Measurements from ENCODE around the gene CHD3. TPM values are rescaled to one million over a fixed set of nuclear protein-coding genes. Genes with fewer than 3 reads are reported as not detected.

CHD3 gene
- polyA plus RNA-seq, 2 of the 4 experiments (the other 2 are of a cell fraction) = 56.3 to 111 TPM

DNA sequence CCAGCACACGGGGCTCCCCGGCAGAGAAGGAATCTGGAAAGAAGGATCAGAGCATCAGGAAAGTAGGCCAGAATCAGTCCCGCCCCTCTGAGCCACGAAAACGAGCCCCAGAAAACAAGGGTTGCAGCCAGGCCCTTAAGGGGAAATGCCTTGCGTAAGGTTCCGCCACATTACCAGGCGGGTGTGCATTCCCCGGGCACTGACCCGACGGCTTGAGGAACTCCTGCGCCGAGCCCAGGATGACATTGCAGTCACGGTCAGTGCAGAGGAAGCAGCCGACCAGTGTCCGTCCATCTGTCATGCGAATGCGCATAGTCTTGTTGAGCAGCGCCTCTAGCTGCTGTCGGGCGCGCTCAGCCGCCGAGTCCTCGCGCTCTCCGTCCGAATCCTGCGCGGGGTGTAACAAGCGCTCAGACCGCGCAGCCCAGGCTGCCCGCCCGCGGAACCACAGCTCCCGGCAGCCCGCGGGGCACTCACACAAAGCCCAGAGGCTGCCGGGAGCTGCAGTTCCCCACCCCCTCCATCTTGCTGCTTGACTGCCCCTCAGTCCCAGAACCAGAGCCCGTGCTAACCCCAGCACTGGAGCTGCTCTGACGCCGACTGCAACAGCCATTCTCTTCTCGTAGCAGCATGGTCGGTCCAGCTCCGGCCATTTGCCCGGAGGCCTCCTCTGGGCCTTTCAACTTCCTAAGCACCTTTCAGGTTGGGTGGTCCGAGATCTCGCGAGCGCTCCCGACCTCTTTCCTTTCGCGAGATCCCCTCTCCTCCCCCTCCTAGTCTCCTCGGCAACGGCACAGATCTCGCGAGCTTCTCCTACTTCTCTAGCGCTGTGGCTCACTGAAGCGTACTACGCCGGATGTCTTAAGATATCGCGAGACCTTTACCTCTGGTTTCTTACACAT is 31.5 kb upstream of the CHD3 start, which contains the start of gene NAA38:
TSS of gene NAA38 (minus strand) at position 749 of the 902 bp plus-strand sequence. CDS start at position 653, 96 bp downstream.
- Histone ChIP-seq H3K4me2 (peak within 1 kb of the TSS; percentile 99), H3K4me1 (peaks cover 23% of the 10 kb centered on the region), H3K27ac (peak within 1 kb of the TSS; percentile 91 to 98), H3K4me3 (peak within 1 kb of the TSS; percentile 69), H3K9me3 (no peaks in the 10 kb centered on the region)
- ATAC-seq = peak; percentile 74 to 88
- peak; percentile 95 to 100 for DNase-seq (ENCODE audit: low read depth in 1 of 2, low spot score in 1 of 2)
- POLR2A ChIA-PET = interaction anchor here (0.5 to 2.7 kb wide), 39 partner anchors 9 to 373 kb away, joined by 3 to 65 read pairs (median 5); partner anchors contain the start of genes CHD3, CNTROB, KDM6B and MPDU1
- CTCF ChIA-PET = interaction anchor here (0.5 to 2.9 kb wide), 35 partner anchors 12 to 674 kb away, joined by 3 to 48 read pairs (median 4); partner anchors contain the start of genes KDM6B and WRAP53
- under 1% methylated on average over 43 of the region's 64 CpGs for WGBS (ENCODE audit: missing lambda C conversion rate)
- FAIRE-seq = peak; percentile 100
- TF ChIP-seq, protein P1, sequence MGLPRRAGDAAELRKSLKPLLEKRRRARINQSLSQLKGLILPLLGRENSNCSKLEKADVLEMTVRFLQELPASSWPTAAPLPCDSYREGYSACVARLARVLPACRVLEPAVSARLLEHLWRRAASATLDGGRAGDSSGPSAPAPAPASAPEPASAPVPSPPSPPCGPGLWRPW (IDR thresholded peaks at IDR 0.05) = no peak
- TF ChIP-seq, protein P2, sequence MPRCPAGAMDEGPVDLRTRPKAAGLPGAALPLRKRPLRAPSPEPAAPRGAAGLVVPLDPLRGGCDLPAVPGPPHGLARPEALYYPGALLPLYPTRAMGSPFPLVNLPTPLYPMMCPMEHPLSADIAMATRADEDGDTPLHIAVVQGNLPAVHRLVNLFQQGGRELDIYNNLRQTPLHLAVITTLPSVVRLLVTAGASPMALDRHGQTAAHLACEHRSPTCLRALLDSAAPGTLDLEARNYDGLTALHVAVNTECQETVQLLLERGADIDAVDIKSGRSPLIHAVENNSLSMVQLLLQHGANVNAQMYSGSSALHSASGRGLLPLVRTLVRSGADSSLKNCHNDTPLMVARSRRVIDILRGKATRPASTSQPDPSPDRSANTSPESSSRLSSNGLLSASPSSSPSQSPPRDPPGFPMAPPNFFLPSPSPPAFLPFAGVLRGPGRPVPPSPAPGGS (IDR thresholded peaks at IDR 0.05) = no peak
- TF ChIP-seq SMC3 (IDR thresholded peaks at IDR 0.05) (no peak; the same call in 2 of the 3 replicates), ZFP36 (IDR thresholded peaks at IDR 0.05; ENCODE audit: borderline replicate concordance, partially characterized antibody) (no peak), TFCP2L1 (CRISPR knock-in tag; IDR thresholded peaks at IDR 0.05) (peak; percentile 14; the same call in 1 of the 2 replicates), RAD21 (conservative IDR thresholded peaks at IDR 0.05 in 1 of 2, IDR thresholded peaks at IDR 0.05 in 1 of 2) (peak; percentile 32 to 56; a peak in 3 of 5 replicates), POLR2A (IDR thresholded peaks at IDR 0.05; ENCODE audit: low read length) (peak; percentile 55), POLR2AphosphoS2 (conservative IDR thresholded peaks at IDR 0.05; ENCODE audit: low read length) (0 out of 2 replicates have a peak, but pooled peaks have one; percentile 37), JUNB (IDR thresholded peaks at IDR 0.05) (no peak), PHF8 (IDR thresholded peaks at IDR 0.05; ENCODE audit: borderline replicate concordance, low read depth) (peak; percentile 77; the same call in 1 of the 2 replicates), MYC (IDR thresholded peaks at IDR 0.05; ENCODE audit: borderline replicate concordance, low read length) (peak; percentile 71; the same call in 1 of the 2 replicates), CEBPB (IDR thresholded peaks at IDR 0.05) (peak in 1 of 2 experiments; percentile 38; a peak in 1 of 4 replicates), RNF2 (IDR thresholded peaks at IDR 0.05; ENCODE audit: borderline replicate concordance, low read depth) (0 out of 2 replicates have a peak, but pooled peaks have one; percentile 56), HOXB5 (CRISPR knock-in tag; IDR thresholded peaks at IDR 0.05) (peak; percentile 74; the same call in 1 of the 2 replicates), MAZ (IDR thresholded peaks at IDR 0.05; ENCODE audit: borderline replicate concordance, low read depth, low read length) (no peak), JUN (IDR thresholded peaks at IDR 0.05) (peak in 1 of 2 experiments; percentile 56; a peak in 3 of 5 replicates), RARB (CRISPR knock-in tag; IDR thresholded peaks at IDR 0.05) (no peak), FOSL2 (IDR thresholded peaks at IDR 0.05) (no peak), FOSL2 (CRISPR knock-in tag; IDR thresholded peaks at IDR 0.05) (peak; percentile 8; the same call in 1 of the 2 replicates), RFX5 (IDR thresholded peaks at IDR 0.05) (no peak), HOXA7 (CRISPR knock-in tag; IDR thresholded peaks at IDR 0.05) (peak; percentile 75; the same call in 1 of the 2 replicates), ZC3H11A (IDR thresholded peaks at IDR 0.05) (no peak), HEYL (CRISPR knock-in tag; IDR thresholded peaks at IDR 0.05) (no peak), CBX2 (IDR thresholded peaks at IDR 0.05; ENCODE audit: borderline replicate concordance, low read depth) (no peak), MAFK (IDR thresholded peaks at IDR 0.05; ENCODE audit: partially characterized antibody) (no peak)
- TF ChIP-seq, protein P3, sequence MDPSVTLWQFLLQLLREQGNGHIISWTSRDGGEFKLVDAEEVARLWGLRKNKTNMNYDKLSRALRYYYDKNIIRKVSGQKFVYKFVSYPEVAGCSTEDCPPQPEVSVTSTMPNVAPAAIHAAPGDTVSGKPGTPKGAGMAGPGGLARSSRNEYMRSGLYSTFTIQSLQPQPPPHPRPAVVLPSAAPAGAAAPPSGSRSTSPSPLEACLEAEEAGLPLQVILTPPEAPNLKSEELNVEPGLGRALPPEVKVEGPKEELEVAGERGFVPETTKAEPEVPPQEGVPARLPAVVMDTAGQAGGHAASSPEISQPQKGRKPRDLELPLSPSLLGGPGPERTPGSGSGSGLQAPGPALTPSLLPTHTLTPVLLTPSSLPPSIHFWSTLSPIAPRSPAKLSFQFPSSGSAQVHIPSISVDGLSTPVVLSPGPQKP (IDR thresholded peaks at IDR 0.05; ENCODE audit: low read depth, low read length) = no peak
- TF ChIP-seq, protein P4, sequence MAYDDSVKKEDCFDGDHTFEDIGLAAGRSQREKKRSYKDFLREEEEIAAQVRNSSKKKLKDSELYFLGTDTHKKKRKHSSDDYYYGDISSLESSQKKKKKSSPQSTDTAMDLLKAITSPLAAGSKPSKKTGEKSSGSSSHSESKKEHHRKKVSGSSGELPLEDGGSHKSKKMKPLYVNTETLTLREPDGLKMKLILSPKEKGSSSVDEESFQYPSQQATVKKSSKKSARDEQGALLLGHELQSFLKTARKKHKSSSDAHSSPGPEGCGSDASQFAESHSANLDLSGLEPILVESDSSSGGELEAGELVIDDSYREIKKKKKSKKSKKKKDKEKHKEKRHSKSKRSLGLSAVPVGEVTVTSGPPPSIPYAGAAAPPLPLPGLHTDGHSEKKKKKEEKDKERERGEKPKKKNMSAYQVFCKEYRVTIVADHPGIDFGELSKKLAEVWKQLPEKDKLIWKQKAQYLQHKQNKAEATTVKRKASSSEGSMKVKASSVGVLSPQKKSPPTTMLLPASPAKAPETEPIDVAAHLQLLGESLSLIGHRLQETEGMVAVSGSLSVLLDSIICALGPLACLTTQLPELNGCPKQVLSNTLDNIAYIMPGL (CRISPR knock-in tag; IDR thresholded peaks at IDR 0.05; ENCODE audit: borderline replicate concordance) = no peak
- TF ChIP-seq, protein P5, sequence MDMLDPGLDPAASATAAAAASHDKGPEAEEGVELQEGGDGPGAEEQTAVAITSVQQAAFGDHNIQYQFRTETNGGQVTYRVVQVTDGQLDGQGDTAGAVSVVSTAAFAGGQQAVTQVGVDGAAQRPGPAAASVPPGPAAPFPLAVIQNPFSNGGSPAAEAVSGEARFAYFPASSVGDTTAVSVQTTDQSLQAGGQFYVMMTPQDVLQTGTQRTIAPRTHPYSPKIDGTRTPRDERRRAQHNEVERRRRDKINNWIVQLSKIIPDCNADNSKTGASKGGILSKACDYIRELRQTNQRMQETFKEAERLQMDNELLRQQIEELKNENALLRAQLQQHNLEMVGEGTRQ (IDR thresholded peaks at IDR 0.05) = no peak; the same call in 1 of the 2 replicates
- TF ChIP-seq, protein P6, sequence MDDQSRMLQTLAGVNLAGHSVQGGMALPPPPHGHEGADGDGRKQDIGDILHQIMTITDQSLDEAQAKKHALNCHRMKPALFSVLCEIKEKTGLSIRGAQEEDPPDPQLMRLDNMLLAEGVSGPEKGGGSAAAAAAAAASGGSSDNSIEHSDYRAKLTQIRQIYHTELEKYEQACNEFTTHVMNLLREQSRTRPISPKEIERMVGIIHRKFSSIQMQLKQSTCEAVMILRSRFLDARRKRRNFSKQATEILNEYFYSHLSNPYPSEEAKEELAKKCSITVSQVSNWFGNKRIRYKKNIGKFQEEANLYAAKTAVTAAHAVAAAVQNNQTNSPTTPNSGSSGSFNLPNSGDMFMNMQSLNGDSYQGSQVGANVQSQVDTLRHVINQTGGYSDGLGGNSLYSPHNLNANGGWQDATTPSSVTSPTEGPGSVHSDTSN (IDR thresholded peaks at IDR 0.05) = peak; percentile 66
- TF ChIP-seq, protein P7, sequence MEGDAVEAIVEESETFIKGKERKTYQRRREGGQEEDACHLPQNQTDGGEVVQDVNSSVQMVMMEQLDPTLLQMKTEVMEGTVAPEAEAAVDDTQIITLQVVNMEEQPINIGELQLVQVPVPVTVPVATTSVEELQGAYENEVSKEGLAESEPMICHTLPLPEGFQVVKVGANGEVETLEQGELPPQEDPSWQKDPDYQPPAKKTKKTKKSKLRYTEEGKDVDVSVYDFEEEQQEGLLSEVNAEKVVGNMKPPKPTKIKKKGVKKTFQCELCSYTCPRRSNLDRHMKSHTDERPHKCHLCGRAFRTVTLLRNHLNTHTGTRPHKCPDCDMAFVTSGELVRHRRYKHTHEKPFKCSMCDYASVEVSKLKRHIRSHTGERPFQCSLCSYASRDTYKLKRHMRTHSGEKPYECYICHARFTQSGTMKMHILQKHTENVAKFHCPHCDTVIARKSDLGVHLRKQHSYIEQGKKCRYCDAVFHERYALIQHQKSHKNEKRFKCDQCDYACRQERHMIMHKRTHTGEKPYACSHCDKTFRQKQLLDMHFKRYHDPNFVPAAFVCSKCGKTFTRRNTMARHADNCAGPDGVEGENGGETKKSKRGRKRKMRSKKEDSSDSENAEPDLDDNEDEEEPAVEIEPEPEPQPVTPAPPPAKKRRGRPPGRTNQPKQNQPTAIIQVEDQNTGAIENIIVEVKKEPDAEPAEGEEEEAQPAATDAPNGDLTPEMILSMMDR (IDR thresholded peaks at IDR 0.05) = peak; percentile 40
